KG1 (cell line): Measurements from ENCODE around the gene TMEM61.

Experiments
- DNase-seq: peaks from one replicate; lab custom pipeline; 2025; lab: John Stamatoyannopoulos, UW

The TMEM61 gene

GRCh38 chr1:54985556-54985955 is 5.1 kb downstream of the TMEM61 start:
- DNase-seq, result no peak

- no peak for DNase-seq
Observed at GRCh38 chr1:54986025-54986424, 5.6 kb downstream of the TMEM61 start.

- DNase-seq, result no peak
Observed at GRCh38 chr1:54986533-54986932, 6.1 kb downstream of the TMEM61 start.

GRCh38 chr1:54987427-54987826 is 7.0 kb downstream of the TMEM61 start:
- DNase-seq, result no peak

GRCh38 chr1:54987919-54988705 is 7.7 kb downstream of the TMEM61 start:
- DNase-seq, result no peak

GRCh38 chr1:54988975-54989374 is 8.5 kb downstream of the TMEM61 start:
- DNase-seq, result no peak

- no peak for DNase-seq
Observed at GRCh38 chr1:54989473-54989872, 9.0 kb downstream of the TMEM61 start.

- DNase-seq, result no peak
Observed at GRCh38 chr1:54989968-54990810, 9.8 kb downstream of the TMEM61 start.

- no peak for DNase-seq
Observed at GRCh38 chr1:54990916-54991315, 10.5 kb downstream of the TMEM61 start.

- no peak for DNase-seq
Observed at GRCh38 chr1:54991939-54992338, 11.5 kb downstream of the TMEM61 start.

GRCh38 chr1:54993140-54993539 is 12.7 kb downstream of the TMEM61 start:
- DNase-seq, result no peak

GRCh38 chr1:54994355-54994990 is 14.0 kb downstream of the TMEM61 start:
- DNase-seq, result no peak

GRCh38 chr1:54995013-54995760 is 14.8 kb downstream of the TMEM61 start:
- no peak for DNase-seq

GRCh38 chr1:54995835-54996234 is 15.4 kb downstream of the TMEM61 start:
- no peak for DNase-seq

GRCh38 chr1:54996359-54996868 is 16.0 kb downstream of the TMEM61 start:
- DNase-seq, result peak; percentile 29

GRCh38 chr1:54996869-54997710 is 16.7 kb downstream of the TMEM61 start:
- DNase-seq, result no peak

GRCh38 chr1:54997711-54997986 is 17.2 kb downstream of the TMEM61 start:
- no peak for DNase-seq

GRCh38 chr1:54998100-54998499 is 17.7 kb downstream of the TMEM61 start:
- no peak for DNase-seq

- no peak for DNase-seq
Observed at GRCh38 chr1:54998677-54999076, 18.2 kb downstream of the TMEM61 start, which contains the start of gene BSND. BSND (plus strand) TSS chr1:54998933; CDS start chr1:54999187, 254 bp downstream.

- DNase-seq, result no peak
Observed at GRCh38 chr1:55000110-55001085, 20.0 kb downstream of the TMEM61 start.
